Activated T-helper 1 cell treated with anti-CD3 and anti-CD28 coated beads, Interleukin-2, amount 50 U/mL, for 16 hours (primary cell): Measurements from ENCODE around the gene ISG20L2.

ENCODE experiments used
- DNase-seq, 2 donors: peaks; one replicate each; pipeline ENCODE4 v3.0.0-alpha.2; 2020; ENCODE audit warnings: low read depth in 1 of 2, low spot score in 1 of 2

Gene ISG20L2

DNA sequence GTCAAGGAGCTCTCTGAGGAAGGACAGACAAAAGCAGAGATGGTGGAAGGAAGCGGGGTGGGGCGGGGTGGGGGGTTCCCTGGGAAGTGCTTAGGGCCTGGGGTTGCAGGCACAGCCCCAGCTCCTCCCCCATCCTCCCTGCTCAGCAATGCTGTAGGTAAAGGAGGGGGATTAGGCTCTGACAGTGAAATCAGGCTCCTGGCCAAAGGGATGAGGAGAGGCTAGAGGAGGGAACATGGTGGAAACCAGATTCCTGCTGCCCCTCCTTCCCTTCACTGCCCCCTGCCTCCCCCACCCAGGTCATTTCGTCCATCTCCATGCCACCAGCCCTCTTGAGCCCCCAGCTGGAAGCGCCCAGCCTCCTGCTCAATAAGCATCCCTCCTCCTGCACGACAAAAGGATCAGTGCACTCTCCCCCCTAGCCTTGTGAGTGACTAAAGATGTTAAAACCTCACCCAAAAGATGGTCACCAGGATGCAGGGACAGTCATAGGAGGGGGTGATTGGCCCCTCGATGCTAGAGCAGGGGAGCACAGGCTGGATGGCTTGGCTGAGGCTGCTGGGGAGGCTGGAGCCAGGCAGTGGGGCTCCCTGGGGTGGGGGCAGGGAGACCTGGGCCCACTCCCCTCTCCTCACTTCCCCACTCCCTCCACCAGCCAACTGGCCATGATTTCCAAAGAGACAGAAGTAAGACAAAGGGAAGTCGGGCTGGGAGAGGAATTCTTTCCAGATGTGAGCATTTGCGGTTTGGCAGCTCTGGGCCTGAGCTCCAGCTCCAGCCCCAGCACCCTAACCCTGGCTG lies 20.9 kb downstream of the ISG20L2 start:
- no peak for DNase-seq

- DNase-seq: no peak
Observed at GRCh38 chr1:156706657-156707416, 21.7 kb downstream of the ISG20L2 start.

DNA sequence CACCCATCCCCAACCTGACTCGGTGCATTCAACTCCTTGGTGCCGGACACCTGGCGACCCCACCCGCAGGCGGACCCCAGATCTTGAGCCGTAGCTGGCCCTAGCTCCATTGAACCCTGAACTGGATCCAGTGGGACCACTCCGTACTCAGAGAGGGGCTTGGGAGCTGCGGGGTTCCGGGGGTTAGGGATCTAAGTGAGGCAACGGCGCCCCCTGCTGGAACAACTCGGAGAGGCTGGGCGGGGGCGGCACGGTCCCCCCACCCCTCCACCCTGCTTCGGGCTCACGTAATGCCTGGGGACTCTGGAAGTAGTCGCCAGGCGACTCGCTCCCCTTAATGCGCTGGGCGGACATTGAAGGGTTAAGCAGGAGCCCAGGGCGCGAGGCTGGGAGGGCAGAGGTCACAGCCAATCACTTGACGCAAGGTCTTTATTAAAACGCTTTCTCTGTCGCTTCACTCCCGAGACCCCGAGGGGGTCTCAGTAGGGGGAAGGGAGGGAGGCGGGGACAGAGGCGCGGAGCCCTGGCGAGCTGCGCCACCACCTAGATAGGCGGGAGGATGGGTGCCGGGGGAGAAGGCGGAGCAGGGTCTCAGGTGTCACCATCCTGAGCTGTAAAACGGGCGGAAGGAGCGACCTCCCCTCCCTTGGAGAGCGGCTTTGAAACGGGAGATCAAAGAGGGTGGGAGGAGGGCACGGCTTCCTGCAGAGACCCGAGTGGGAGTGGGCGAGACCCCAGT lies 22.5 kb downstream of the ISG20L2 start:
- peak; percentile 44 to 53 for DNase-seq

- DNase-seq: no peak
Observed at GRCh38 chr1:156705321-156705917, 23.1 kb downstream of the ISG20L2 start, which contains the start of gene CRABP2. CRABP2 (minus strand) TSS chr1:156705583; CDS start chr1:156705446, 137 bp downstream.

DNA sequence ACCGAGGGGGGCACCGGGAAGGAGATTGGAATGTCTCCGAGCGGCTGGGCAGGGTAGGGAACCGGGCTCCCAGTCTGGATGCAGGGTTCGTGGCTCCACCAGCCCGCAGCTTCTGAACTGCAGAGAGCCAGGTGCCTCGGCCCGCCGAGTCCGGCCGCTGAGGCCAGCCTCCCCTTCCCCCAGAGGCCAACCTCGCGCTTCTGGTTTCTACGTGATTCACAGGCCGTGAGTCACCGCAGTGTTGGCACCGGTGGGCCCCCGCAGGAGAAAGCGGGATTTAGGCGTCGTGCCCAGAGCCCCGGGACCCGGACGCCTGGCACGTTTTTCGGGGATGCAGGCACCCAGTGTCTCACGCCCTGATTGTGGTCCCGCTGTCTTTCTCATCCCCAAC lies 23.6 kb downstream of the ISG20L2 start:
- DNase-seq: no peak

GRCh38 chr1:156704166-156704711 lies 24.3 kb downstream of the ISG20L2 start:
- no peak for DNase-seq

DNA sequence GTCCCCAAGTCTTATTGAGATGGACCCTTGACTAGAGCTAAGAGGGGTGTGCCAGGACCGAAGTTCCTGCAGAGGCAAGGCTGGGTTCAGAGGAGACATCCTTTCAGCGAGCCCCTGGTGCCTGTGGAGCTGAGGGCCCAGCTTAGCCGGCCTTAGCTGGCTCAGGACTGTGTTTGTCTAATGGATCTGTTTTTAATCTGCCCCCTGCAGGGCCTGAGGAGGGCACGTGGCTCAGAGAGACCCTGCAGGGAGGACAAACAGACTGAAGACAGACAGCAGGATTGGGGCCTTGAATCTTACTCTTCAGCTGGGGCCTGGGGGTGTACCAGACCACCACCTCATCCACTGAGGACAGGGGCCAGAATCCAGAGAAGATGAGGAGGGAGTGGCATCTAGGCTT lies 24.8 kb downstream of the ISG20L2 start:
- no peak for DNase-seq

DNA sequence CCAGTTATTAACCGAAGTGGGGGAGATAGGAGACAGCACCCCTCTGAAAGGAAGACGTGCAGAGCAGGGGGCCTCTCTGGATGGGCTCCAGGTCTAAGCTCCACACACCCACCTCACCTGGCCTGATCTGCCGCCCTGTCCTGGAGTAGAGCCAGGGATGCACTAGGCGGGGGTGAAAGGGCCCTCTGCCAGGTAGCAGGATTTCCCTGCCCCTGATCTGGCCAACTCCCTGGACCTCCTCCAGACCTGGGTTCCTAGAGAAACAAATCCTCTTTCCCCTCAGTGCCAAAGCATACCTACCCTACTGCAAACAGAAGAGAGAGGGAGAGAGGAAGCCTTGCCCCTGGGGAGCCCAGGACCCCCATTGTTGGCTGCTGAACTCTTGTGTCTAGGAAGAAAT lies 25.2 kb downstream of the ISG20L2 start:
- no peak for DNase-seq

DNA sequence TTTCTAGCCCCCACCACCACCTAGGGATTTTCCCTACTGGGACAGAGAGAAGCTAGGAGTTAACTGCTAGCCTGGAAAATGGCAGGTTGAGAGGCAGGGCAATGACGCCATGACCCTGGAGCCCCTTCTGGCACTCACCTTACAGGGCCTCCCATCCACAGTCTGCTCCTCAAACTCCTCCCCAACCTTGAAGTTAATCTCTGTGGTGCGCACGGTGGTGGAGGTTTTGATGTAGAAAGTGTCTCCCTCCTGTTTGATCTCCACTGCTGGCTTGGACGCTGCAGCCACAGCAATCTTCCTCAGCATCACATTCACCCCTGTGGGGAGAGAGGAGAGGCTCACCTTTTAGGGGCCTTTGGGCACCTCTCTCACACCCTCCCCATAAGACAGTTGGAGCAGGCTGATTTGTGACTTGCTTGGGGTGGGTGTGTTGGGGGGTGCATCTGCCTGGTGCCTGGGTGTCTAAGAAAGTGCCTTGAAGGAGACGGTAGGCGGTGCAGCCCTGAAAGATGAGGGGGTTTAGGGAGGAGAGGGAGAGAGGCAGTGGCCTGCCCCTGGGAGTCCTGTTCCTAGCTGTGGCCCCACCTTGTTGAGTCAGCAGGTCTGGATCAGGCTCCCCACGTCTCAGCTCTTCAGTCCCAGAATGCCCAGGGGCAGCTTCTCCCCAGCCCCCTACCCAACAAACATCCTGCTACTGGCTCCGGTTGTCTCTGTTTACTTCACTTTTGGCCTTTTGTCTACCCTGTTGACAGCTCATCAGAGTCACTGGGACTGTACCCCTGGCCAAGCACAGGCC lies 27.6 kb downstream of the ISG20L2 start:
- no peak for DNase-seq

- DNase-seq: no peak
Observed at GRCh38 chr1:156698995-156699394, 29.6 kb downstream of the ISG20L2 start.

DNA sequence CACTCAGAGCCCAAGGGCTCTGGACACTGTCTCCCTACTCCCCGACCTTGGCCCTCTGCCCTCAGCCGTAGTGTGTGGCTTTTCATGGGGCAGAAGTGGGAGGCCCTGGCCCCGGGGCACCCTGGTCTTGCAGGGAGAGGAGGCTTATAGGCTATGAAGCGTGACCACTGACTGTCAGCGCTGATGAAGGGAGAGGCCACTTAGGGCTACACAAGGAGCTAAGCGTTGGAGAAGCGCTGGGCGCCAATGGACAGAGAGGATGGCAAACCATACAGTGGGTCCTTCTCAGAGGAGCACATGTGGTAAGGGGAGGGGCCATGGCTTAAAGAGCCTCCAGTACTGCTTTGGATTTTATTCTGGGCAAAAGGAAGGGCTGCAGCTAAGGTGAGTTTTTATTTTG lies 31.1 kb downstream of the ISG20L2 start:
- DNase-seq: no peak

DNA sequence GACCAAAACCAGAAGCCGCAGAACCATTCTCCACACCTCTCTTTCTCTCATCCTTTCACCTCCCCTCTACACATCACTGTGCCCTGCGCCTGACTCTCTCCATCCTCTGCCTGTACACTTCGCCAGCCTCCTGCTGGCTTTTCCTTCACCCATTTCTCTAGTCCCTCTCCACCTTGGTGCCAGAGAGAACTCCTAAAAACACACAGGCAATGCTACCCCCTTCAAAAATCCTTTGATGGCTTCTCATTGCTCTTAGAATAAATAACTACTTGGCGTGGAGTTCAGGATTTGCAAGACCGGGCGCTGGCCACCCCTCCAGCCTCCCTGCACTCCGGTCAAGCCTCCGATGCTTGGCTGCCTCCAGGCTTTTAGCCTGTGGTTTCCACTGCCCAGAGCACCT lies 31.8 kb downstream of the ISG20L2 start:
- no peak for DNase-seq

DNA sequence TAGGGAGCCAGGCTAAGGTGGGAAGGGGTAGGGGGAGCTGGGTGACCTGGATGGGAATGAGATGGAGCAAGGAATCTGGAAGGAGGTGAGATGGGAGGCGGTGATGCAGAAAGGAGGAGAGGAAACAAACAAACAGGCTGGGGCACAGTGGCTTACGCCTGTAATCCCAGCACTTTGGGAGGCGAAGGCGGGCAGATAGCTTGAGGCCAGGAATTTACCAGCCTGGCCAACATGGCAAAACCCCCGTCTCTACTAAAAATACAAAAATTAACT lies 33.9 kb downstream of the ISG20L2 start:
- DNase-seq: no peak

GRCh38 chr1:156693848-156694689 lies 34.5 kb downstream of the ISG20L2 start:
- DNase-seq: no peak

DNA sequence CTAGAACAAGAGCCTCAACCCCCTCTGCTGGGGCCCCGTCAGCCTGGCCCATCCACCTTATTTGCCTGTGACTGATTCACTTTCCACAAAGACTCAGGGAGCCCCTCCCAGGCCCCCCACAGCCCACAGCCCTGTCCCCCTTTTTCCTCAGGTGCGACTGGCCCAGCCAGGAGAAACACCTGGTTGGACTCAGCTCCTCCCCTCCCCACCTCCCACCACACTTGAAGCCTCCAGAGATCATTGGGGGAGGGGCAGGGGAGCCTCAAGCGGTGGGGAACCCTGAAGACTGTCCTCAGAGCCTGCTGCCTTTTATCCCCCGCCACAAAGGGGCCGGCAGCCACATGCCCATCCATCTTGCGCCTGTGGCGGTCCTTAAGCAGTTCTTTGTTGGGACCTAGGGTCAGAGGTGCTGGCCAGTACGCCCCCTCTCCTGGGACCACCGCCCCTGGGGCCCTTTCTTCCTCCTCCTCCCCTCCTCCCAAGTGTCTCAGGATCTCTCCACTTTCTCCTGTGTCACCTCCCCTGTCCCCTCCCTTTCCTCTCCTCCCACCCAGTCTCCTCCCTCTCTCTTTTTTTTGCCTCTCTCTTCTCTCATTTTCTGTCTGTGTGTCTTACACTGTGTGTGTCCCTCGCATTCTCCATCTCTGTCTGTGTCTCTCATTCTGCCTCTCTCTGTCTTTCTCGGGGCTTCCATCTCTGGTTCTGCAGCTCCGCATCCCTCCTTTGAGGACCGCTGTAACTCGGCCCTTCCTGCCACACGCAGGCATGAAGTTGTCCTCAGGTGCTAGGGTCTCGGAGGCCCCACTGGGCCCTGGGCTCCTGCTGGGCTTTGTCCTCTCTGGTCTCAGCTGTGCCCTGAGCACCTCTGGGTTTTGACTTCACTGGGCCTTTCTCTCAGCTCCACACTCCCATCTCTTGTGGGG lies 35.4 kb downstream of the ISG20L2 start:
- no peak for DNase-seq

DNA sequence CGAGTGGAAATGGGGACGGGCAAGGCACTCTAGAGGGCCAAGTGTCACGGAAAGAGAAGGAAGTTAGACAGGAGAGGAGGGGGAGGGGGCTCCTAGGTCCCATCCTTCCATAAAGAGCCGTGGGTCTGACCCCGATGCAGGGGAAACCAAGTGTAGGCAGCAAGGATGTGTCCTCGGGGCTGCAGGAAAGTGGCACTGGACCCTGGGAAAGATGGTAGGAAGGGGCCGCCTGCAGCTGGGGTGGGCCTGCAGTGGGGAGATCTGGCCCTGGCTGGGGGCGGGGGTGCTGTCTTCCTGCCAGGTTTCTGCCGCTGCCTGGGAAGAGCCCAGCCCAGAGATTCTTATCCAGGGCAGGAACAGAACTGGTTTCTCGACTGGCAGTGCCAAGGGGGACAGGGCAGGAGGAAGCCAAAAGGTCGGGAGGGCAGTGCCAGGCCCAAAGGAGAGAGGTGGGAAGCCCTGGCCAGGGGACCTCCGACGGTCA lies 36.1 kb downstream of the ISG20L2 start:
- DNase-seq: no peak

DNA sequence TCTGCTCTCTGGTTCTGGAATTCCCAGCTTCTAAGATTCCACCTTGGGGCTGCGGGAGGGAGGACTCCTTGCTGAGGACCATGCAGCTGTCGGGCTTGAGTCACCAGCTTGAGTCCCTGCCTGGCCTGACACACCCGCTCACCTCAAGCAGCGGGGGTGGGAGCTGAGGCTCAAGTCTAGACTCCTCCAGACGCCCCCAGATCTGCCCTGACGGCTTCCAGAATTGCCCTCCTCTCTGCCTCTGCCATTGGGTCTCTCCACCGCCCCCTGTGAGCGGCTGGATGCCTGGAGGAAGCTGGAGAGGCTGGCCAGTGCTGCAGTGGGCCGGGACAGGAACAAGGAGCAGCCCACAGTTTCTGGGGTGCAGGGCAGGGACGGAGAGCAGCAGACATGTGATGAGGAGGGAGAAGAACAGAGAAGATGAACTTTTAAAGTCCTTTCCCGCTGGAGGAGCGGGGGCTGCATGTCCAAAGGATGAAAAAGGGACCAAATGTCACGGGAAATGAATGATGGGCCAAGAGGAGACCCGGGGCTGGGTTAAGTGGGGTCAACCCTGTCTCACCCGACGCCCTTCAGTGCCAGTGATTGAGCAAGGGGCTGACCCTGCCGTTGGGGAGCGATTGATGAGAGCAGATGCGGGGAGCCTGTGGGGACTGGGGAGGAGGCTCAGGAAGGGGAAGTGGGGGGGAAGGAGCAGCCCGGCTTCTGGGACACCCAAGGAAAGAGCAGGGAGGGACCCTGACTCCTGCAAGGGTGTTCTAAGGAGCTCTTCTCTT lies 36.7 kb downstream of the ISG20L2 start:
- no peak for DNase-seq

DNA sequence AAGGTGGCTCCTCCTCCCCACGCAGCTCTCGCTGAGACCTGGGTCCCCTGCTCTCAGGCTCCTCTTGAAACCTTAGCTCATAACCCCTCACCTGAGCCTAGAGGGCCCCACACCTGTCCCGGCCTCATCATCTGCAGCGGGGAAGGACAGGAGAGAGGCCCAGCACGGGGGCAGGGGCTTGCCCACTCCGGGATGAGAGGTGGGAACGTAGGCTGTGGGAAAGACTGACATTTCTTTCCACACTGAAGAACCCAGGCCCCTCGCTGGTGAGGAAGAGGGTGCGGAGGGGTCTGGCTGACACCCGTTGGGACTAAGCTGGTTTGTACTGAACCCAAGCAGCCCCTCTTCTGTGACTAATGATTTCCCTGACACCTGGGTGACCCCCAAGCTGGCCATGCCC lies 37.4 kb downstream of the ISG20L2 start:
- DNase-seq: no peak
